Activated CD4-positive, alpha-beta T cell treated with anti-CD3 and anti-CD28 coated beads, Interleukin-2, Interleukin-4, amounts not matched to agents 100 ng/mL and 50 ng/mL, durations not matched to agents 16 hours and 8 hours (primary cell): ENCODE measurements around the gene RELL1.

ENCODE experiments used
- DNase-seq: peaks from one replicate; pipeline ENCODE4 v3.0.0-alpha.2; 2020; ENCODE audit warnings: low spot score

RELL1 gene

GRCh38 chr4:37597034-37597433 lies 89.1 kb downstream of the RELL1 start:
- DNase-seq = no peak

- no peak for DNase-seq
These were observed 90.1 kb downstream of the RELL1 start for GRCh38 chr4:37595875-37596680.

- no peak for DNase-seq
These were observed 92.1 kb downstream of the RELL1 start for GRCh38 chr4:37594099-37594498.

- DNase-seq = no peak
These were observed 94.8 kb downstream of the RELL1 start for GRCh38 chr4:37591349-37591748.

GRCh38 chr4:37590016-37590415 lies 96.2 kb downstream of the RELL1 start:
- DNase-seq = no peak

- DNase-seq = no peak
These were observed 98.0 kb downstream of the RELL1 start for GRCh38 chr4:37588150-37588549.

- no peak for DNase-seq
These were observed 100.0 kb downstream of the RELL1 start for GRCh38 chr4:37586194-37586593.

- no peak for DNase-seq
These were observed 101.6 kb downstream of the RELL1 start for GRCh38 chr4:37584493-37585060.

GRCh38 chr4:37584071-37584470 lies 102.1 kb downstream of the RELL1 start:
- DNase-seq = no peak

- DNase-seq = no peak
These were observed 112.6 kb downstream of the RELL1 start for GRCh38 chr4:37573566-37573965.

- DNase-seq = no peak
These were observed 117.7 kb downstream of the RELL1 start for GRCh38 chr4:37568489-37568888.

- no peak for DNase-seq
These were observed 118.3 kb downstream of the RELL1 start for GRCh38 chr4:37567836-37568235.

- no peak for DNase-seq
These were observed 123.6 kb downstream of the RELL1 start for GRCh38 chr4:37562592-37562991.

GRCh38 chr4:37561803-37562207 lies 124.4 kb downstream of the RELL1 start:
- DNase-seq = no peak

- DNase-seq = no peak
These were observed 124.9 kb downstream of the RELL1 start for GRCh38 chr4:37561196-37561802.
